ENCODE measurements around the gene MYO1H. TPM values are rescaled to one million over a fixed set of nuclear protein-coding genes. Genes with fewer than 3 reads are reported as not detected.

MYO1H gene
- total RNA-seq, 2 experiments from 2014 or later: not detected

DNA sequence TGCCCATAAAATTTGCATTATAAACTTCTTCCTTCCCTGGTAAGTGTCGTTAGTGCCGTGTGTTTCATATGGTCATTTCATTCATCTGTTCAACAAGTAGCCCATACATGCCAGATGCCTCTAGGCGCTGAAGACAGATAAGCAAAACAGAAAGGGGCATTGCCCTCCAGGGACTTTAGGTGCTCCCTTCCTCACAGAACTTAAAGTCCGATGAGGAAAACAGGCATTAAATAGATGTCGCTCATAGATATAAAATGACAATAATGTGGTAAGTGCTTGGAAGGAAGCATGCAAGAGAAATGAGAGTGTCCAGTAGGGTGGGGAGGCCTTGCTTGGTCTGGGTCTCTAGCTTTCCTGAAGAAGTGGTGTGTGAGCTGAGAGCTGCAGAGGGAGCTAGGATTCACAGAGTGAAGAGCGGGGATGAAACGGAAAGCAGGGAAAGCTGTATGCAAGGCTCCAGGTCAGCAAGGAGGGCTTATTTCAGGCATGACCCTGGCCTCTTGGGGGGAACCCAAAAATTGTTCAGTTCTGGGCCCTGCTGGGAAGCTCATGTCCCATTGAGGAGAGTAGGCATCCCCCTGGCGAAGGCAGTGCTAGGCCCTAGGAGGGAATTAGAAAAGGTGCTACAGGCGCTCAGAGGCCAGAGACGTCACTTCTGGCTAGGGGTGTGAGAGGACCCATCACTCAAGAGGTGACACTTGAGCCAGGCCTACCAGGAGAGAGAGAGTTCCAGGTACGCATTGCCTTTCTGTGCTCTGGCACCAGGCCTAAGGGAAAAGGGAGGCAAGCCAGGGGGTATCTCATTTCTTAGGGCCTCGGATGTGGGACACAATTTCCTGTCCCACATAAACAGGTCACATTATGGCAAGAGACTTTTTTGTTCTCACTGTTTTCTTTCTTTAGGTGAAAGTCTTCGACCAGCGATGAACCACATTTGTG lies 141.6 kb downstream of the MYO1H start:
- Mint-ChIP-seq H3K36me3 (ENCODE audit: low read depth) (peaks cover 26% of the 10 kb centered on the region), H3K27ac (no peak overlapping the region), H3K9me3 (no peaks in the 10 kb centered on the region), H3K4me1 (peaks cover under 1% of the 10 kb centered on the region), H3K27me3 (no peaks in the 10 kb centered on the region), H3K4me3 (no peak overlapping the region)
- CTCF ChIA-PET: no interaction called here
- DNase-seq: no peak
- POLR2A ChIA-PET: no interaction called here

- Mint-ChIP-seq H3K36me3 (ENCODE audit: low read depth) (peaks cover 23% of the 10 kb centered on the region), H3K27ac (no peak overlapping the region), H3K4me3 (no peak overlapping the region), H3K9me3 (no peaks in the 10 kb centered on the region), H3K4me1 (peaks cover 8% of the 10 kb centered on the region), H3K27me3 (no peaks in the 10 kb centered on the region)
- DNase-seq: no peak
- ChIA-PET CTCF (no interaction called here), POLR2A (no interaction called here)
Measured at GRCh38 chr12:109489955-109490565, 142.4 kb downstream of the MYO1H start.

DNA sequence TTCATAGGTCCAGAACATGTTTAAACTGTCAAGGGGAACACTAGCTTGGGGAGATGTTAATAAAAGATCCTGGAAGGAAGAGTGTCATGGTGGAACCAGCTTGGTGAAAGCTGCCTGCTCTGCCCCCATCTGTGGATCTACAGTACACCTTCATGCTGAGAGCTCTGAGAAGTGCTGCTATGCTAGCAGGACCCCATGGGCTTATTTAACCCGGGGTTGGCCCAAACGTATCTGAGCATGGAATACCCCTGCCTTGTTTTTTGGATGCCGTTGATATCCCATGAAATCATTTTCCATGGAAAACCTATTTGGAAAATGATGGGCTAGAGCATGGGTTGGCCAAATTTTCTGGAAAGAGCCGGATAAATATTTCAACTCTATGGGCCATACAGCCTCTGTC lies 144.0 kb downstream of the MYO1H start:
- Mint-ChIP-seq H3K9me3 (no peaks in the 10 kb centered on the region), H3K27me3 (no peaks in the 10 kb centered on the region), H3K27ac (no peak overlapping the region), H3K36me3 (ENCODE audit: low read depth) (peaks cover 19% of the 10 kb centered on the region), H3K4me1 (peaks cover 12% of the 10 kb centered on the region), H3K4me3 (no peak overlapping the region)
- no peak for DNase-seq
- ChIA-PET POLR2A (no interaction called here), CTCF (interaction anchor here (1.4 to 1.5 kb wide), 2 partner anchors 21 to 82 kb away, joined by 3 to 4 read pairs; partner anchors contain the start of gene MVK)

DNA sequence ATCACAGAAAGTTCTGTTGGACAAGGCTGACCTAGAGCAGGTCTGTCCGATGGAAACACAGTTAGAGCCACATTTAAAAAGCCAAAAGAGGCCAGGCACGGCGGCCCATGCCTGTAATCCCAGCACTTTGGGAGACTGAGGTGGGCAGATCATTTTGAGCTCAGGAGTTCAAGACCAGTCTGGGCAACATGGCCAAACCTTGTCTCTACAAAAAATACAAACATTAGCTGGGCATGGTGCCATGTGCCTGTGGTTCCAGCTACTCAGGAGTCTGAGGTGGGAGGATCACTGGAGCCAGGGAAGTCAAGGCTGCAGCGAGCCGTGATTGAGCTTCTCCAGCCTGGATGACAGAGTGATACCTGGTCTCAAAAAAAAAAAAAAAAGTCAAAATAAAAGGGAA lies 144.7 kb downstream of the MYO1H start:
- ChIA-PET CTCF (interaction anchor here (1.3 to 1.4 kb wide), 2 partner anchors 17 to 20 kb away, joined by 3 read pairs; no protein-coding TSS in a partner anchor), POLR2A (no interaction called here)
- H3K4me3 Mint-ChIP-seq: no peak overlapping the region
- H3K9me3 Mint-ChIP-seq: no peaks in the 10 kb centered on the region
- H3K27me3 Mint-ChIP-seq: no peaks in the 10 kb centered on the region
- H3K27ac Mint-ChIP-seq: no peak overlapping the region
- H3K36me3 Mint-ChIP-seq (ENCODE audit: low read depth): peaks cover 18% of the 10 kb centered on the region
- DNase-seq: no peak
- peaks cover 12% of the 10 kb centered on the region for H3K4me1 Mint-ChIP-seq

DNA sequence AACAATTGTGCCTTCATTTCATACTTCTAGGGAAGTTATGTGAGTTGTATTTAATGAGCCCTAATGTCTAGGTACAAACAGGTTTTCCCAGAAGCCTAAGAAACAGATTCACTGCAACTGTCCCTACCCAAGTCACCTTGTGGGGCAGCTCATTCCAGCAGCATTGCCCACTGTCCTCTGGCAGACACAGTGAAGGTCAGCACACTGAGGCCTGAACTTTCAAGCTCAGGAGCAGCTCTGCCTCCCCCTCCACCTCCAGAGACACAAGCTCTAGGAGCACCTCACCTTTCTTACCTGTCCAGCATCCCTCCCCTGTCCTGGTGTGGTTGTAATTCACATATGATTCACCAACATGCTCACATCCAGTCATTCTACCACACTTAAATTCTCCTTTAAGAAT lies 145.4 kb downstream of the MYO1H start:
- ChIA-PET CTCF (interaction anchor here (0.7 to 1.3 kb wide), 2 partner anchors 16 to 23 kb away, joined by 3 read pairs; no protein-coding TSS in a partner anchor), POLR2A (no interaction called here)
- H3K4me3 Mint-ChIP-seq: no peak overlapping the region
- peaks cover 21% of the 10 kb centered on the region for H3K36me3 Mint-ChIP-seq (ENCODE audit: low read depth)
- no peaks in the 10 kb centered on the region for H3K27me3 Mint-ChIP-seq
- H3K27ac Mint-ChIP-seq: no peak overlapping the region
- H3K4me1 Mint-ChIP-seq: peaks cover 12% of the 10 kb centered on the region
- H3K9me3 Mint-ChIP-seq: no peaks in the 10 kb centered on the region
- DNase-seq: no peak

GRCh38 chr12:109493938-109494337 lies 146.2 kb downstream of the MYO1H start:
- peaks cover 12% of the 10 kb centered on the region for H3K4me1 Mint-ChIP-seq
- no peak for DNase-seq
- no peak overlapping the region for H3K4me3 Mint-ChIP-seq
- no peaks in the 10 kb centered on the region for H3K9me3 Mint-ChIP-seq
- no peaks in the 10 kb centered on the region for H3K27me3 Mint-ChIP-seq
- POLR2A ChIA-PET: interaction anchor here (0.5 kb wide), 1 partner anchor 748 kb away, joined by 3 read pairs; no protein-coding TSS in a partner anchor
- CTCF ChIA-PET: no interaction called here
- no peak overlapping the region for H3K27ac Mint-ChIP-seq
- peaks cover 24% of the 10 kb centered on the region for H3K36me3 Mint-ChIP-seq (ENCODE audit: low read depth)

- Mint-ChIP-seq H3K4me3 (no peak overlapping the region), H3K4me1 (peaks cover 12% of the 10 kb centered on the region), H3K27me3 (no peaks in the 10 kb centered on the region), H3K27ac (no peak overlapping the region), H3K9me3 (no peaks in the 10 kb centered on the region), H3K36me3 (ENCODE audit: low read depth) (peaks cover 21% of the 10 kb centered on the region)
- POLR2A ChIA-PET: interaction anchor here (0.5 kb wide), 1 partner anchor 19 kb away, joined by 5 read pairs; no protein-coding TSS in a partner anchor
- CTCF ChIA-PET: interaction anchor here (0.7 kb wide), 1 partner anchor 29 kb away, joined by 3 read pairs; no protein-coding TSS in a partner anchor
- no peak for DNase-seq
Measured at GRCh38 chr12:109494348-109494881, 146.7 kb downstream of the MYO1H start.

- H3K27ac Mint-ChIP-seq: no peak overlapping the region
Measured at GRCh38 chr12:109495012-109495411, 147.3 kb downstream of the MYO1H start.

GRCh38 chr12:109496306-109496705 lies 148.6 kb downstream of the MYO1H start:
- H3K9me3 Mint-ChIP-seq: no peaks in the 10 kb centered on the region
- no peak for DNase-seq
- CTCF ChIA-PET: no interaction called here
- no peak overlapping the region for H3K4me3 Mint-ChIP-seq
- peaks cover 12% of the 10 kb centered on the region for H3K4me1 Mint-ChIP-seq
- peaks cover 23% of the 10 kb centered on the region for H3K36me3 Mint-ChIP-seq (ENCODE audit: low read depth)
- POLR2A ChIA-PET: no interaction called here
- H3K27me3 Mint-ChIP-seq: no peaks in the 10 kb centered on the region
- H3K27ac Mint-ChIP-seq: no peak overlapping the region

More at GRCh38 chr12:109495012-109495411, 147.3 kb downstream of the MYO1H start:
- no peaks in the 10 kb centered on the region for H3K27me3 Mint-ChIP-seq
- H3K4me3 Mint-ChIP-seq: no peak overlapping the region
- ChIA-PET CTCF (interaction anchor here (0.7 kb wide), 1 partner anchor 29 kb away, joined by 3 read pairs; no protein-coding TSS in a partner anchor), POLR2A (interaction anchor here (0.5 kb wide), 1 partner anchor 20 kb away, joined by 5 read pairs; no protein-coding TSS in a partner anchor)
- DNase-seq: no peak
- peaks cover 12% of the 10 kb centered on the region for H3K4me1 Mint-ChIP-seq
- H3K36me3 Mint-ChIP-seq (ENCODE audit: low read depth): peaks cover 17% of the 10 kb centered on the region
- no peaks in the 10 kb centered on the region for H3K9me3 Mint-ChIP-seq

- ChIA-PET POLR2A (no interaction called here), CTCF (no interaction called here)
- Mint-ChIP-seq H3K4me1 (peaks cover 12% of the 10 kb centered on the region), H3K27ac (no peak overlapping the region), H3K9me3 (no peaks in the 10 kb centered on the region), H3K4me3 (no peak overlapping the region), H3K36me3 (ENCODE audit: low read depth) (peaks cover 28% of the 10 kb centered on the region), H3K27me3 (no peaks in the 10 kb centered on the region)
- no peak for DNase-seq
Measured at GRCh38 chr12:109497675-109498074, 150.0 kb downstream of the MYO1H start.

All from activated CD4-positive, alpha-beta T cell treated with anti-CD3 and anti-CD28 coated beads, Interleukin-2, amount 10 ng/mL, durations not matched to agents 7 days and 5 days (primary cell).